ENCODE data around the gene TMEM115. TPM values are rescaled to one million over a fixed set of nuclear protein-coding genes. Genes with fewer than 3 reads are reported as not detected.
"Not testable (repeated sequence)": the region's sequence is repeated elsewhere in the genome, so short reads cannot be mapped to it uniquely, and the experiment has no call there.

Gene TMEM115
- total RNA-seq, 1 donor from 2014 or later = 19.7 TPM

GRCh38 chr3:50318615-50319014, 40.7 kb downstream of the TMEM115 start:
- DNase-seq (ENCODE audit: low spot score) = no peak

GRCh38 chr3:50318163-50318562, 41.2 kb downstream of the TMEM115 start:
- DNase-seq (ENCODE audit: low spot score) = no peak

GRCh38 chr3:50317300-50317699, 42.0 kb downstream of the TMEM115 start:
- no peak for DNase-seq (ENCODE audit: low spot score)

- DNase-seq (ENCODE audit: low spot score) = peak; percentile 71
These were observed 42.6 kb downstream of the TMEM115 start for GRCh38 chr3:50316657-50317242.

GRCh38 chr3:50314816-50315215, 44.5 kb downstream of the TMEM115 start:
- no peak for DNase-seq (ENCODE audit: low spot score)

- no peak for DNase-seq (ENCODE audit: low spot score)
These were observed 45.0 kb downstream of the TMEM115 start for GRCh38 chr3:50314342-50314741.

GRCh38 chr3:50312041-50312440, 47.3 kb downstream of the TMEM115 start:
- not testable (repeated sequence) for DNase-seq (ENCODE audit: low spot score)

Other genes starting within 250 kb of the TMEM115 start
- 9.1 TPM for gene SEMA3F, start 204.2 kb downstream of the TMEM115 start, total RNA-seq (ENCODE audit: insufficient read depth, low replicate concordance)
- gene GNAT1, start 167.9 kb downstream of the TMEM115 start, total RNA-seq (ENCODE audit: insufficient read depth, low replicate concordance) = not detected
- not detected for gene SLC38A3, start 154.2 kb downstream of the TMEM115 start, total RNA-seq (ENCODE audit: insufficient read depth, low replicate concordance)
- 93.9 TPM for gene GNAI2, start 123.3 kb downstream of the TMEM115 start, total RNA-seq (ENCODE audit: insufficient read depth, low replicate concordance)
- gene SEMA3B, start 90.4 kb downstream of the TMEM115 start, total RNA-seq (ENCODE audit: insufficient read depth, low replicate concordance) = 29.4 TPM
- gene LSMEM2, start 80.4 kb downstream of the TMEM115 start, total RNA-seq (ENCODE audit: insufficient read depth, low replicate concordance) = 4.8 TPM
- gene IFRD2, start 67.1 kb downstream of the TMEM115 start, total RNA-seq (ENCODE audit: insufficient read depth, low replicate concordance) = 45.3 TPM
- gene HYAL3, start 60.1 kb downstream of the TMEM115 start, total RNA-seq (ENCODE audit: insufficient read depth, low replicate concordance) = 7.5 TPM
- 2.2 TPM for gene NAA80, start 60.1 kb downstream of the TMEM115 start, total RNA-seq (ENCODE audit: insufficient read depth, low replicate concordance)
- gene HYAL1, start 55.9 kb downstream of the TMEM115 start, total RNA-seq (ENCODE audit: insufficient read depth, low replicate concordance) = 2.9 TPM
- 51.8 TPM for gene HYAL2, start 36.8 kb downstream of the TMEM115 start, total RNA-seq (ENCODE audit: insufficient read depth, low replicate concordance)
- 18.8 TPM for gene TUSC2, start 31.3 kb downstream of the TMEM115 start, total RNA-seq (ENCODE audit: insufficient read depth, low replicate concordance)
- gene RASSF1, start 18.7 kb downstream of the TMEM115 start, total RNA-seq (ENCODE audit: insufficient read depth, low replicate concordance) = 25.8 TPM
- 5.3 TPM for gene ZMYND10, start 13.8 kb downstream of the TMEM115 start, total RNA-seq (ENCODE audit: insufficient read depth, low replicate concordance)
- gene NPRL2, start 8.7 kb downstream of the TMEM115 start, total RNA-seq (ENCODE audit: insufficient read depth, low replicate concordance) = 13.7 TPM
- 15.4 TPM for gene CYB561D2, start 8.7 kb downstream of the TMEM115 start, total RNA-seq (ENCODE audit: insufficient read depth, low replicate concordance)
- 0.24 TPM for gene CACNA2D2, start 144.1 kb upstream of the TMEM115 start, total RNA-seq (ENCODE audit: insufficient read depth, low replicate concordance)
- gene C3orf18, start 208.2 kb upstream of the TMEM115 start, total RNA-seq (ENCODE audit: insufficient read depth, low replicate concordance) = 5.3 TPM
- gene HEMK1, start 210.0 kb upstream of the TMEM115 start, total RNA-seq (ENCODE audit: insufficient read depth, low replicate concordance) = 17.8 TPM

All from umbilical cord (tissue), 2 donors.